SU-DHL-6 (cell line): ENCODE data around the gene AADAT.

Experiments used
- EZH2phosphoT487 ChIP-seq: fragments of 200-600 bp; sonication (generic), shearing (Covaris generic); conservative IDR thresholded peaks from 2 replicates; pipeline ENCODE4 v1.6.1; 2018; ENCODE audit warnings: mild to moderate bottlenecking, antibody characterized with exemption, low read length, moderate library complexity, mixed read lengths
- TF ChIP-seq, protein P1 (sequence below): fragments of 200-600 bp; sonication (generic); IDR thresholded peaks from one replicate; pipeline ENCODE4 v1.5.1; 2017; ENCODE audit warnings: antibody characterized with exemption, mild to moderate bottlenecking, low read length, moderate library complexity; ENCODE audit not compliant: insufficient read depth, poor library complexity, severe bottlenecking

DNA sequence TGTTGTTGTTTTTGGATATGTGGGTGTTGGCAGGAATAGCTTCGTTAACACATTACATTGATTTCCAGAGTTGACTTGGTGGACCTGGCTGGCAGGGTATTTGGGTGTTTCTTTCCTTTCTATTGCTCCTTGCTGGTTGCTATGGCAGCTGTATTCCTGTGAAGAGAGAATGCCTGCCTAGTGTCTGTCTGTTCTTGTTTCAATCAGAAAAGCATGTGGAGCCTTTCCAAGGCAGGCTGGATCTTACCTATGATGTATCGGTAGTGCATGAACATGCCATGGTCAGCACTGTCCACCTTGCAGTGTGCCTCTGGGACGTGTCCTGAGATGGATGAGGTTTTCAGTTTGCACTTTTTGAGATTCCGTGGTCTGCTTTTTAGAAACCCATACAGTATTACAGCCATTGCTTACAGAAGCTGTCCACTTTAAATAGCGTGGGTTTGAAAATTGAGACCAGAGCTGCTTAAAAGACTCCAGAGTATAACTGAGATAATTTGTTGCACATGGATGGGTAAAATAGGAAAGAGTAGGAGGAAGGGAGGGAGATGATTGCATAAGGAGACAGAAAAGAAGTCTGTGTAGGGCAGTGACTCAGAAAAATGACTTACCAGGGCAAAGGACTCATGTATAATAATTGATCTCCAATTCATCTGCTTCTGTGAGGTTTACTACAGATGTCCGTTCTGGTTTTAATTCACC is 20.0 kb upstream of the AADAT start:
- TF ChIP-seq, protein P1, sequence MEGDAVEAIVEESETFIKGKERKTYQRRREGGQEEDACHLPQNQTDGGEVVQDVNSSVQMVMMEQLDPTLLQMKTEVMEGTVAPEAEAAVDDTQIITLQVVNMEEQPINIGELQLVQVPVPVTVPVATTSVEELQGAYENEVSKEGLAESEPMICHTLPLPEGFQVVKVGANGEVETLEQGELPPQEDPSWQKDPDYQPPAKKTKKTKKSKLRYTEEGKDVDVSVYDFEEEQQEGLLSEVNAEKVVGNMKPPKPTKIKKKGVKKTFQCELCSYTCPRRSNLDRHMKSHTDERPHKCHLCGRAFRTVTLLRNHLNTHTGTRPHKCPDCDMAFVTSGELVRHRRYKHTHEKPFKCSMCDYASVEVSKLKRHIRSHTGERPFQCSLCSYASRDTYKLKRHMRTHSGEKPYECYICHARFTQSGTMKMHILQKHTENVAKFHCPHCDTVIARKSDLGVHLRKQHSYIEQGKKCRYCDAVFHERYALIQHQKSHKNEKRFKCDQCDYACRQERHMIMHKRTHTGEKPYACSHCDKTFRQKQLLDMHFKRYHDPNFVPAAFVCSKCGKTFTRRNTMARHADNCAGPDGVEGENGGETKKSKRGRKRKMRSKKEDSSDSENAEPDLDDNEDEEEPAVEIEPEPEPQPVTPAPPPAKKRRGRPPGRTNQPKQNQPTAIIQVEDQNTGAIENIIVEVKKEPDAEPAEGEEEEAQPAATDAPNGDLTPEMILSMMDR: no peak
- TF ChIP-seq EZH2phosphoT487: no peak
